Right lobe of liver (tissue), 6 donors: Measurements from ENCODE around the gene KCNK3. TPM values are rescaled to one million over a fixed set of nuclear protein-coding genes. Genes with fewer than 3 reads are reported as not detected.

Experiments used
- ATAC-seq, 4 donors: fragments of 200-7000 bp; cut with Tn5 transposase; one replicate each; pipeline ENCODE4 v1.9.1; 2020; ENCODE audit warnings: mild to moderate bottlenecking in 4 of 4, moderate library complexity in 4 of 4
- DNase-seq, 3 donors: peaks; one replicate each; pipeline ENCODE4 v3.0.0-alpha.2; 2020
- H3K27ac ChIP-seq, 3 donors: fragments of 200-600 bp; one replicate each; pipeline ENCODE4 v1.8.0; 2022
- H3K27me3 ChIP-seq, 2 donors: fragments of 200-600 bp; one replicate each; pipeline ENCODE4 v1.8.0; 2022
- H3K36me3 ChIP-seq, 4 donors: fragments of 200-600 bp; sonication (generic) in 1 of 4; one replicate each; pipeline versions ENCODE4 v1.5.1 to v1.8.0; 2017 to 2022; ENCODE audit warnings: control low read depth in 1 of 4
- H3K4me1 ChIP-seq, 4 donors: fragments of 200-600 bp; sonication (generic) in 1 of 4; one replicate each; pipeline versions ENCODE4 v1.5.1 to v1.8.0; 2017 to 2022; ENCODE audit warnings: control low read depth in 1 of 4
- H3K4me3 ChIP-seq, 3 donors: fragments of 200-600 bp; one replicate each; pipeline ENCODE4 v1.8.0; 2022
- H3K9me3 ChIP-seq, 4 donors: fragments of 200-600 bp; sonication (generic) in 1 of 4; one replicate each; pipeline versions ENCODE4 v1.5.1 to v1.8.0; 2017 to 2022; ENCODE audit warnings: control low read depth in 1 of 4
- CTCF ChIP-seq, 4 donors: fragments of 200-600 bp in 3 of 4; fragments of 450-650 bp in 1 of 4; IDR thresholded peaks; one replicate each; pipeline versions ENCODE4 v1.5.1 to v1.8.0; 2016 to 2022; ENCODE audit warnings: antibody characterized with exemption in 4 of 4, mild to moderate bottlenecking in 2 of 4
- POLR2A ChIP-seq: fragments of 450-650 bp; IDR thresholded peaks from one replicate; pipeline ENCODE4 v1.6.1; 2017; ENCODE audit warnings: antibody characterized with exemption, mild to moderate bottlenecking
- WGBS: methylation state at CpG from one replicate; pipeline ENCODE4 v1.1.6; 2018; ENCODE audit warnings: low coverage, low lambda C conversion rate; ENCODE audit not compliant: insufficient coverage; ENCODE audit errors: missing lambda C conversion rate; 5-methylcytosine and 5-hydroxymethylcytosine counted together
- intact Hi-C, 2 donors: fragments of 100-400 bp; cut with DNase I; formaldehyde crosslinking; loops; one replicate each; pipeline versions ENCODE4 v1.11.2 to v1.14.1; 2022
- total RNA-seq, 6 experiments: library from RNA; depleted of rRNA in 2 of 6; stranded (reverse); fragments of >200 nt in 2 of 6; fragmentation: NEBNext Ultra II Directional in 3 of 6; extraction: Animal tissue kit (Norgen Biotek cat#: 25700) in 3 of 6; gene quantifications; one replicate each; pipeline versions ENCODE4 v1.1.0 to v1.2.4, GENCODE V29; 2016 to 2023
- donor health status: DM: no; HTN: yes; CAD: no.
- donor health status: DM: no; HTN: no; CAD: no.
- donor health status: DM: no; HTN: no; CAD: no.
- donor health status: DM: no; HTN: yes; CAD: no.
- donor health status: DM: no; HTN: yes; CAD: no.

The KCNK3 gene
- total RNA-seq, 6 experiments from 2014 or later = 0.18 to 0.43 (median 0.33) TPM

- H3K4me3 ChIP-seq = no peak overlapping the region
- no peak overlapping the region for H3K27ac ChIP-seq
- peaks cover 0 to 24% (median 12%) of the 10 kb centered on the region in 4 donors for H3K4me1 ChIP-seq
- H3K9me3 ChIP-seq = no peaks in the 10 kb centered on the region
- peaks cover 0 to 10% of the 10 kb centered on the region in 2 donors for H3K27me3 ChIP-seq
- intact Hi-C loops = no loop called here
- DNase-seq (no peak), ATAC-seq (no peak)
- H3K36me3 ChIP-seq = no peaks in the 10 kb centered on the region
- TF ChIP-seq POLR2A (no peak), CTCF (IDR thresholded peaks at IDR 0.05) (no peak)
- WGBS = 100% methylated on average over 3 of the region's 3 CpGs
These were observed 39.9 kb downstream of the KCNK3 start for GRCh38 chr2:26732446-26732845.

GRCh38 chr2:26733413-26733812, 40.9 kb downstream of the KCNK3 start:
- intact Hi-C loops = no loop called here
- TF ChIP-seq CTCF (IDR thresholded peaks at IDR 0.05) (no peak), POLR2A (no peak)

GRCh38 chr2:26735097-26735496, 42.6 kb downstream of the KCNK3 start:
- 62% methylated on average over 4 of the region's 5 CpGs for WGBS
- H3K4me1 ChIP-seq = peaks cover 0 to 30% (median 14%) of the 10 kb centered on the region in 4 donors
- H3K27me3 ChIP-seq = no peaks in the 10 kb centered on the region
- no peak for DNase-seq
- intact Hi-C loops = no loop called here
- ATAC-seq = peak in 2 of 4 donors; percentile 3 to 52
- no peak overlapping the region for H3K4me3 ChIP-seq
- no peaks in the 10 kb centered on the region for H3K9me3 ChIP-seq
- peak overlapping the region in 1 of 3 donors; percentile 78 for H3K27ac ChIP-seq
- TF ChIP-seq CTCF (IDR thresholded peaks at IDR 0.05) (no peak), POLR2A (no peak)
- H3K36me3 ChIP-seq = no peaks in the 10 kb centered on the region

More at GRCh38 chr2:26733413-26733812, 40.9 kb downstream of the KCNK3 start:
- Histone ChIP-seq H3K4me3 (no peak overlapping the region), H3K36me3 (no peaks in the 10 kb centered on the region), H3K27ac (no peak overlapping the region), H3K27me3 (peaks cover 0 to under 1% of the 10 kb centered on the region in 2 donors), H3K9me3 (no peaks in the 10 kb centered on the region), H3K4me1 (peaks cover 0 to 30% (median 14%) of the 10 kb centered on the region in 4 donors)
- DNase-seq (no peak), ATAC-seq (no peak)
- WGBS = 83% methylated on average over 9 of the region's 9 CpGs

- TF ChIP-seq CTCF (IDR thresholded peaks at IDR 0.05) = no peak
- no peak for TF ChIP-seq POLR2A
- no peaks in the 10 kb centered on the region for H3K36me3 ChIP-seq
These were observed 43.5 kb downstream of the KCNK3 start for GRCh38 chr2:26735883-26736588.

More at GRCh38 chr2:26735883-26736588, 43.5 kb downstream of the KCNK3 start:
- peak; percentile 67 to 84 (median 82) for DNase-seq
- WGBS = 19% methylated on average over 4 of the region's 8 CpGs
- Histone ChIP-seq H3K27ac (peak overlapping the region in 2 of 3 donors; percentile 24 to 78), H3K4me3 (no peak overlapping the region), H3K27me3 (no peaks in the 10 kb centered on the region), H3K4me1 (peaks cover 0 to 30% (median 14%) of the 10 kb centered on the region in 4 donors), H3K9me3 (no peaks in the 10 kb centered on the region)
- intact Hi-C loops = no loop called here
- ATAC-seq = peak; percentile 81 to 88 (median 86)
